ENCODE data around the gene SPSB4. TPM values are rescaled to one million over a fixed set of nuclear protein-coding genes. Genes with fewer than 3 reads are reported as not detected.

The SPSB4 gene
- total RNA-seq, 6 experiments from 2014 or later: 0.62 to 1.0 (median 0.98) TPM; not detected in 3

- DNase-seq (no peak), ATAC-seq (no peak)
- intact Hi-C loops (cut with DNase I): loop anchor here in 1 of 2 donors (10.0 kb wide), 1 partner anchor 102 kb away; no protein-coding TSS in a partner anchor
- Histone ChIP-seq H3K27ac (no peak overlapping the region), H3K9me3 (no peaks in the 10 kb centered on the region), H3K4me1 (no peaks in the 10 kb centered on the region), H3K36me3 (no peaks in the 10 kb centered on the region), H3K4me3 (no peak overlapping the region), H3K27me3 (no peaks in the 10 kb centered on the region)
- 89% methylated on average over 1 of the region's 2 CpGs for WGBS (ENCODE audit: insufficient coverage, low coverage, low lambda C conversion rate, missing lambda C conversion rate)
- TF ChIP-seq CTCF (IDR thresholded peaks at IDR 0.05) (no peak), POLR2A (IDR thresholded peaks at IDR 0.05) (no peak)
Observed at GRCh38 chr3:141106842-141107241, 55.7 kb downstream of the SPSB4 start.

GRCh38 chr3:141108039-141108438 is 56.9 kb downstream of the SPSB4 start:
- ATAC-seq: no peak
- no peak for DNase-seq
- intact Hi-C loops (cut with DNase I): loop anchor here in 1 of 2 donors (10.0 kb wide), 1 partner anchor 103 kb away; no protein-coding TSS in a partner anchor
- TF ChIP-seq CTCF (IDR thresholded peaks at IDR 0.05) (no peak), POLR2A (IDR thresholded peaks at IDR 0.05) (no peak)
- H3K4me3 ChIP-seq: no peak overlapping the region
- no peaks in the 10 kb centered on the region for H3K9me3 ChIP-seq
- H3K27me3 ChIP-seq: no peaks in the 10 kb centered on the region
- no peak overlapping the region for H3K27ac ChIP-seq
- no peaks in the 10 kb centered on the region for H3K4me1 ChIP-seq
- no peaks in the 10 kb centered on the region for H3K36me3 ChIP-seq
- WGBS (ENCODE audit: insufficient coverage, low coverage, low lambda C conversion rate, missing lambda C conversion rate): 47% methylated on average over 3 of the region's 6 CpGs

GRCh38 chr3:141109751-141110150 is 58.6 kb downstream of the SPSB4 start:
- intact Hi-C loops (cut with DNase I): loop anchor here in 1 of 2 donors (10.0 kb wide), 1 partner anchor 105 kb away; no protein-coding TSS in a partner anchor
- Histone ChIP-seq H3K4me3 (no peak overlapping the region), H3K27me3 (no peaks in the 10 kb centered on the region), H3K4me1 (no peaks in the 10 kb centered on the region), H3K36me3 (no peaks in the 10 kb centered on the region), H3K27ac (no peak overlapping the region), H3K9me3 (no peaks in the 10 kb centered on the region)
- WGBS (ENCODE audit: insufficient coverage, low coverage, low lambda C conversion rate, missing lambda C conversion rate): 63% methylated on average over 7 of the region's 7 CpGs
- TF ChIP-seq POLR2A (IDR thresholded peaks at IDR 0.05) (no peak), CTCF (IDR thresholded peaks at IDR 0.05) (no peak)
- DNase-seq: no peak
- no peak for ATAC-seq

GRCh38 chr3:141110322-141110721 is 59.2 kb downstream of the SPSB4 start:
- ATAC-seq (no peak), DNase-seq (no peak)
- intact Hi-C loops (cut with DNase I): no loop called here
- H3K4me3 ChIP-seq: no peak overlapping the region
- TF ChIP-seq CTCF (IDR thresholded peaks at IDR 0.05) (no peak), POLR2A (IDR thresholded peaks at IDR 0.05) (no peak)
- H3K27ac ChIP-seq: no peak overlapping the region
- H3K4me1 ChIP-seq: no peaks in the 10 kb centered on the region
- H3K9me3 ChIP-seq: no peaks in the 10 kb centered on the region
- H3K27me3 ChIP-seq: no peaks in the 10 kb centered on the region
- H3K36me3 ChIP-seq: no peaks in the 10 kb centered on the region
